ENCODE data around the gene LACTBL1.

The LACTBL1 gene

DNA sequence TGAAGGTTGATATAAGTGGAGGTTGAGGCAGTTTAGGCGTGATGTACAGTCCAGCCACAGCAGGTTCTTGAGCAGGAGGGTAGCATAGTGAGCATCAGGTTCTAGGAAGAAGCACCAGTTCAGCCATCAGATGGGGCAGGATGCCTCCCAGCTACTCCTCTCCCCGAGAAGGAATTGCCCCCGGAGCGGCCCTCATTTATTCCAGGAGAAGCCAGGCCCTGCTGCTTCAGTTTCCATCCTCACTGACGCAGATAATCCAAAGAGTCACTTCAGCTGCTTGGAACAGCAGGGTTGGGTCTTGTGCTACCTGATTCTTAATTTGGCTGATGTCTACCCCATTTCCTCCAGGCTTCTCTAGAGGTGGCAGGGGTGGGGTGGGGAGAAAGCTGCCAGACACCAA is 54.7 kb downstream of the LACTBL1 start:
- TF ChIP-seq CSDC2 (CRISPR knock-in tag; IDR thresholded peaks at IDR 0.05) = no peak
- no peak for TF ChIP-seq ZFP30 (CRISPR knock-in tag; IDR thresholded peaks at IDR 0.05)
- TF ChIP-seq BACH2 (CRISPR knock-in tag; IDR thresholded peaks at IDR 0.05; ENCODE audit: borderline replicate concordance) = no peak
- TF ChIP-seq RARB (CRISPR knock-in tag; IDR thresholded peaks at IDR 0.05) = no peak
- TF ChIP-seq, protein P1, sequence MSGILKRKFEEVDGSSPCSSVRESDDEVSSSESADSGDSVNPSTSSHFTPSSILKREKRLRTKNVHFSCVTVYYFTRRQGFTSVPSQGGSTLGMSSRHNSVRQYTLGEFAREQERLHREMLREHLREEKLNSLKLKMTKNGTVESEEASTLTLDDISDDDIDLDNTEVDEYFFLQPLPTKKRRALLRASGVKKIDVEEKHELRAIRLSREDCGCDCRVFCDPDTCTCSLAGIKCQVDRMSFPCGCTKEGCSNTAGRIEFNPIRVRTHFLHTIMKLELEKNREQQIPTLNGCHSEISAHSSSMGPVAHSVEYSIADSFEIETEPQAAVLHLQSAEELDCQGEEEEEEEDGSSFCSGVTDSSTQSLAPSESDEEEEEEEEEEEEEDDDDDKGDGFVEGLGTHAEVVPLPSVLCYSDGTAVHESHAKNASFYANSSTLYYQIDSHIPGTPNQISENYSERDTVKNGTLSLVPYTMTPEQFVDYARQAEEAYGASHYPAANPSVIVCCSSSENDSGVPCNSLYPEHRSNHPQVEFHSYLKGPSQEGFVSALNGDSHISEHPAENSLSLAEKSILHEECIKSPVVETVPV (CRISPR knock-in tag; IDR thresholded peaks at IDR 0.05) = no peak
- TF ChIP-seq ZNF70 (CRISPR knock-in tag; IDR thresholded peaks at IDR 0.05) = no peak
- TF ChIP-seq, protein P2, sequence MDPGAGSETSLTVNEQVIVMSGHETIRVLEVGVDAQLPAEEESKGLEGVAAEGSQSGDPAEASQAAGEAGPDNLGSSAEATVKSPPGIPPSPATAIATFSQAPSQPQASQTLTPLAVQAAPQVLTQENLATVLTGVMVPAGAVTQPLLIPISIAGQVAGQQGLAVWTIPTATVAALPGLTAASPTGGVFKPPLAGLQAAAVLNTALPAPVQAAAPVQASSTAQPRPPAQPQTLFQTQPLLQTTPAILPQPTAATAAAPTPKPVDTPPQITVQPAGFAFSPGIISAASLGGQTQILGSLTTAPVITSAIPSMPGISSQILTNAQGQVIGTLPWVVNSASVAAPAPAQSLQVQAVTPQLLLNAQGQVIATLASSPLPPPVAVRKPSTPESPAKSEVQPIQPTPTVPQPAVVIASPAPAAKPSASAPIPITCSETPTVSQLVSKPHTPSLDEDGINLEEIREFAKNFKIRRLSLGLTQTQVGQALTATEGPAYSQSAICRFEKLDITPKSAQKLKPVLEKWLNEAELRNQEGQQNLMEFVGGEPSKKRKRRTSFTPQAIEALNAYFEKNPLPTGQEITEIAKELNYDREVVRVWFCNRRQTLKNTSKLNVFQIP (CRISPR knock-in tag; IDR thresholded peaks at IDR 0.05; ENCODE audit: borderline replicate concordance, low read depth) = no peak
- TF ChIP-seq TCF4 (CRISPR knock-in tag; IDR thresholded peaks at IDR 0.05; ENCODE audit: borderline replicate concordance) = no peak
- TF ChIP-seq, protein P3, sequence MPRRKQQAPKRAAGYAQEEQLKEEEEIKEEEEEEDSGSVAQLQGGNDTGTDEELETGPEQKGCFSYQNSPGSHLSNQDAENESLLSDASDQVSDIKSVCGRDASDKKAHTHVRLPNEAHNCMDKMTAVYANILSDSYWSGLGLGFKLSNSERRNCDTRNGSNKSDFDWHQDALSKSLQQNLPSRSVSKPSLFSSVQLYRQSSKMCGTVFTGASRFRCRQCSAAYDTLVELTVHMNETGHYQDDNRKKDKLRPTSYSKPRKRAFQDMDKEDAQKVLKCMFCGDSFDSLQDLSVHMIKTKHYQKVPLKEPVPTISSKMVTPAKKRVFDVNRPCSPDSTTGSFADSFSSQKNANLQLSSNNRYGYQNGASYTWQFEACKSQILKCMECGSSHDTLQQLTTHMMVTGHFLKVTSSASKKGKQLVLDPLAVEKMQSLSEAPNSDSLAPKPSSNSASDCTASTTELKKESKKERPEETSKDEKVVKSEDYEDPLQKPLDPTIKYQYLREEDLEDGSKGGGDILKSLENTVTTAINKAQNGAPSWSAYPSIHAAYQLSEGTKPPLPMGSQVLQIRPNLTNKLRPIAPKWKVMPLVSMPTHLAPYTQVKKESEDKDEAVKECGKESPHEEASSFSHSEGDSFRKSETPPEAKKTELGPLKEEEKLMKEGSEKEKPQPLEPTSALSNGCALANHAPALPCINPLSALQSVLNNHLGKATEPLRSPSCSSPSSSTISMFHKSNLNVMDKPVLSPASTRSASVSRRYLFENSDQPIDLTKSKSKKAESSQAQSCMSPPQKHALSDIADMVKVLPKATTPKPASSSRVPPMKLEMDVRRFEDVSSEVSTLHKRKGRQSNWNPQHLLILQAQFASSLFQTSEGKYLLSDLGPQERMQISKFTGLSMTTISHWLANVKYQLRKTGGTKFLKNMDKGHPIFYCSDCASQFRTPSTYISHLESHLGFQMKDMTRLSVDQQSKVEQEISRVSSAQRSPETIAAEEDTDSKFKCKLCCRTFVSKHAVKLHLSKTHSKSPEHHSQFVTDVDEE (CRISPR knock-in tag; IDR thresholded peaks at IDR 0.05) = no peak
- TF ChIP-seq GLIS3 (CRISPR knock-in tag; IDR thresholded peaks at IDR 0.05) = no peak
- TF ChIP-seq ZNF565 (CRISPR knock-in tag; conservative IDR thresholded peaks at IDR 0.05; ENCODE audit: low read depth) = no peak
- no peak for TF ChIP-seq ESRRG (CRISPR knock-in tag; IDR thresholded peaks at IDR 0.05)
- TF ChIP-seq SNAI2 (CRISPR knock-in tag; IDR thresholded peaks at IDR 0.05) = no peak
- TF ChIP-seq ZFP3 (CRISPR knock-in tag; IDR thresholded peaks at IDR 0.05) = no peak
- TF ChIP-seq ARNTL (CRISPR knock-in tag; IDR thresholded peaks at IDR 0.05; ENCODE audit: borderline replicate concordance, low read depth) = no peak
- no peak for TF ChIP-seq ISL1 (CRISPR knock-in tag; IDR thresholded peaks at IDR 0.05)
- TF ChIP-seq ZNF8 (CRISPR knock-in tag; IDR thresholded peaks at IDR 0.05) = no peak
- no peak for TF ChIP-seq ZC3H10 (CRISPR knock-in tag; IDR thresholded peaks at IDR 0.05)
- TF ChIP-seq OSR1 (CRISPR knock-in tag; IDR thresholded peaks at IDR 0.05) = no peak
- ATAC-seq = no peak

DNA sequence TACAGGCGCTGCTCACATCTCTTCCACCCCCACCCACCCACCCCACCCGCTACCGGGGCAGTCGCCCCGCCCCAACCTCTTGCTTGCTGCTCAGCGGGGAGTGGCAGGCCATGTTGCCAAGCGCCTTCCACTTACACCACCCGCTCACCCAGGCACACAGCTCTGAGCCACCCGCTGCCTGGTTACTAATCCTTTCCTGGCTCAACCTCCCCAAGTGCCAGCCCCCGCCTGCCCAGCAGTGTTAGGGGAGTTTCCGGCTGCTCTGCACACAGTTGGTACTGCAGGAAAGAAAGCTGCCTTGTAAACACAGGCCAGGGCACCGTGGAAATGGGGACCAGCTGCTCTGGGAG is 56.2 kb downstream of the LACTBL1 start:
- TF ChIP-seq BACH2 (CRISPR knock-in tag; IDR thresholded peaks at IDR 0.05; ENCODE audit: borderline replicate concordance) = no peak
- TF ChIP-seq, protein P4, sequence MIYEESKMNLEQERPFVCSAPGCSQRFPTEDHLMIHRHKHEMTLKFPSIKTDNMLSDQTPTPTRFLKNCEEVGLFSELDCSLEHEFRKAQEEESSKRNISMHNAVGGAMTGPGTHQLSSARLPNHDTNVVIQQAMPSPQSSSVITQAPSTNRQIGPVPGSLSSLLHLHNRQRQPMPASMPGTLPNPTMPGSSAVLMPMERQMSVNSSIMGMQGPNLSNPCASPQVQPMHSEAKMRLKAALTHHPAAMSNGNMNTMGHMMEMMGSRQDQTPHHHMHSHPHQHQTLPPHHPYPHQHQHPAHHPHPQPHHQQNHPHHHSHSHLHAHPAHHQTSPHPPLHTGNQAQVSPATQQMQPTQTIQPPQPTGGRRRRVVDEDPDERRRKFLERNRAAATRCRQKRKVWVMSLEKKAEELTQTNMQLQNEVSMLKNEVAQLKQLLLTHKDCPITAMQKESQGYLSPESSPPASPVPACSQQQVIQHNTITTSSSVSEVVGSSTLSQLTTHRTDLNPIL (CRISPR knock-in tag; IDR thresholded peaks at IDR 0.05; ENCODE audit: low read depth) = no peak
- no peak for TF ChIP-seq CSDC2 (CRISPR knock-in tag; IDR thresholded peaks at IDR 0.05)
- TF ChIP-seq PPARA (CRISPR knock-in tag; IDR thresholded peaks at IDR 0.05; ENCODE audit: borderline replicate concordance) = no peak
- TF ChIP-seq RARB (CRISPR knock-in tag; IDR thresholded peaks at IDR 0.05) = no peak
- TF ChIP-seq GLIS3 (CRISPR knock-in tag; IDR thresholded peaks at IDR 0.05) = no peak
- TF ChIP-seq ARNTL (CRISPR knock-in tag; IDR thresholded peaks at IDR 0.05; ENCODE audit: borderline replicate concordance, low read depth) = no peak
- no peak for TF ChIP-seq ZNF70 (CRISPR knock-in tag; IDR thresholded peaks at IDR 0.05)
- TF ChIP-seq, protein P5, sequence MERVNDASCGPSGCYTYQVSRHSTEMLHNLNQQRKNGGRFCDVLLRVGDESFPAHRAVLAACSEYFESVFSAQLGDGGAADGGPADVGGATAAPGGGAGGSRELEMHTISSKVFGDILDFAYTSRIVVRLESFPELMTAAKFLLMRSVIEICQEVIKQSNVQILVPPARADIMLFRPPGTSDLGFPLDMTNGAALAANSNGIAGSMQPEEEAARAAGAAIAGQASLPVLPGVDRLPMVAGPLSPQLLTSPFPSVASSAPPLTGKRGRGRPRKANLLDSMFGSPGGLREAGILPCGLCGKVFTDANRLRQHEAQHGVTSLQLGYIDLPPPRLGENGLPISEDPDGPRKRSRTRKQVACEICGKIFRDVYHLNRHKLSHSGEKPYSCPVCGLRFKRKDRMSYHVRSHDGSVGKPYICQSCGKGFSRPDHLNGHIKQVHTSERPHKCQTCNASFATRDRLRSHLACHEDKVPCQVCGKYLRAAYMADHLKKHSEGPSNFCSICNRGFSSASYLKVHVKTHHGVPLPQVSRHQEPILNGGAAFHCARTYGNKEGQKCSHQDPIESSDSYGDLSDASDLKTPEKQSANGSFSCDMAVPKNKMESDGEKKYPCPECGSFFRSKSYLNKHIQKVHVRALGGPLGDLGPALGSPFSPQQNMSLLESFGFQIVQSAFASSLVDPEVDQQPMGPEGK (CRISPR knock-in tag; IDR thresholded peaks at IDR 0.05; ENCODE audit: borderline replicate concordance) = no peak
- no peak for TF ChIP-seq ZC3H10 (CRISPR knock-in tag; IDR thresholded peaks at IDR 0.05)
- no peak for TF ChIP-seq ZNF565 (CRISPR knock-in tag; conservative IDR thresholded peaks at IDR 0.05; ENCODE audit: low read depth)
- TF ChIP-seq OSR1 (CRISPR knock-in tag; IDR thresholded peaks at IDR 0.05) = no peak

More for the DNA sequence above, 56.2 kb downstream of the LACTBL1 start:
- no peak for ATAC-seq

Measured in SK-N-SH treated with all-trans-retinoic acid at 6 μM for 48 hours (cell line).